HG03097 (cell line): Measurements from ENCODE around the gene ATXN7L3.
"Not testable (repeated sequence)": the region's sequence is repeated elsewhere in the genome, so short reads cannot be mapped to it uniquely, and the experiment has no call there.

ENCODE experiments used
- ATAC-seq: cut with Tn5 transposase; IDR thresholded peaks from one replicate; pipeline ENCODE4 v1.9.1; 2021; ENCODE audit not compliant: unreplicated experiment, low FRiP score

The ATXN7L3 gene

GRCh38 chr17:44177640-44178039 is 22.0 kb downstream of the ATXN7L3 start:
- ATAC-seq: no peak

- ATAC-seq: no peak
Observed at GRCh38 chr17:44176671-44177501, 22.8 kb downstream of the ATXN7L3 start.

GRCh38 chr17:44176257-44176656 is 23.4 kb downstream of the ATXN7L3 start:
- no peak for ATAC-seq

GRCh38 chr17:44174427-44174826 is 25.3 kb downstream of the ATXN7L3 start:
- ATAC-seq: no peak

GRCh38 chr17:44171931-44172455 is 27.7 kb downstream of the ATXN7L3 start:
- ATAC-seq: no peak

GRCh38 chr17:44170499-44171201 is 29.0 kb downstream of the ATXN7L3 start, which contains the start of gene ASB16:
TSS of gene ASB16 (plus strand) at chr17:44170704. CDS start at chr17:44170790, 86 bp downstream.
- no peak for ATAC-seq

- no peak for ATAC-seq
Observed at GRCh38 chr17:44170135-44170498, 29.6 kb downstream of the ATXN7L3 start.

GRCh38 chr17:44167181-44167861 is 32.4 kb downstream of the ATXN7L3 start:
- ATAC-seq: no peak

- no peak for ATAC-seq
Observed at GRCh38 chr17:44164476-44164875, 35.2 kb downstream of the ATXN7L3 start.

GRCh38 chr17:44159519-44160210 is 40.0 kb downstream of the ATXN7L3 start:
- no peak for ATAC-seq

- no peak for ATAC-seq
Observed at GRCh38 chr17:44155488-44155887, 44.2 kb downstream of the ATXN7L3 start.

- no peak for ATAC-seq
Observed at GRCh38 chr17:44152875-44153274, 46.8 kb downstream of the ATXN7L3 start.

GRCh38 chr17:44149750-44150329 is 49.8 kb downstream of the ATXN7L3 start:
- ATAC-seq: no peak

- not testable (repeated sequence) for ATAC-seq
Observed at GRCh38 chr17:44149066-44149465, 50.6 kb downstream of the ATXN7L3 start.

GRCh38 chr17:44147812-44148211 is 51.9 kb downstream of the ATXN7L3 start:
- ATAC-seq: no peak

- no peak for ATAC-seq
Observed at GRCh38 chr17:44146375-44147346, 53.0 kb downstream of the ATXN7L3 start.

- no peak for ATAC-seq
Observed at GRCh38 chr17:44144966-44145739, 54.5 kb downstream of the ATXN7L3 start.

- not testable (repeated sequence) for ATAC-seq
Observed at GRCh38 chr17:44143921-44144320, 55.8 kb downstream of the ATXN7L3 start.
